CD14-positive monocyte (primary cell): ENCODE data around the gene BMERB1. TPM values are rescaled to one million over a fixed set of nuclear protein-coding genes. Genes with fewer than 3 reads are reported as not detected.

Experiments used
- DNase-seq, 3 donors: peaks; one replicate each; pipeline ENCODE4 v3.0.0-alpha.2; 2011 to 2022
- H2AFZ ChIP-seq: 2 replicates; pipeline ENCODE4 v1.6.0; 2012; ENCODE audit warnings: mild to moderate bottlenecking, low read depth, low read length, inconsistent platforms; ENCODE audit not compliant: insufficient read depth, poor library complexity, severe bottlenecking
- H3K27ac ChIP-seq, 2 donors: 1 replicate in 1 of 2; 2 replicates in 1 of 2; pipeline ENCODE4 v1.5.1; 2012 to 2013; ENCODE audit warnings: low read length in 2 of 2, control low read depth in 1 of 2, inconsistent platforms in 1 of 2, low read depth in 1 of 2, mild to moderate bottlenecking in 1 of 2
- H3K27me3 ChIP-seq, 2 donors: one replicate each; pipeline versions ENCODE4 v1.6.0 to v1.6.1; 2011 to 2013; ENCODE audit warnings: low read length in 2 of 2; ENCODE audit not compliant: control insufficient read depth in 2 of 2, insufficient read depth in 2 of 2
- H3K36me3 ChIP-seq, 2 donors: replicated peaks in 1 of 2; 1 replicate in 1 of 2; 2 replicates in 1 of 2; pipeline versions ENCODE4 v1.5.1 to v1.6.1; 2012 to 2013; ENCODE audit warnings: low read length in 2 of 2, control low read depth in 1 of 2, inconsistent platforms in 1 of 2, mild to moderate bottlenecking in 1 of 2; ENCODE audit not compliant: insufficient read depth in 2 of 2, control insufficient read depth in 1 of 2
- H3K4me1 ChIP-seq, 2 donors: 1 replicate in 1 of 2; 2 replicates in 1 of 2; pipeline versions ENCODE4 v1.5.1 to v1.6.1; 2012 to 2013; ENCODE audit warnings: low read length in 2 of 2, control low read depth in 1 of 2, inconsistent platforms in 1 of 2, mild to moderate bottlenecking in 1 of 2, moderate library complexity in 1 of 2; ENCODE audit not compliant: insufficient read depth in 2 of 2, control insufficient read depth in 1 of 2
- H3K4me2 ChIP-seq: replicated peaks from 2 replicates; pipeline ENCODE3; 2012; ENCODE audit warnings: low read length, moderate library complexity, mild to moderate bottlenecking; ENCODE audit not compliant: poor library complexity, severe bottlenecking; ENCODE audit errors: extremely low read depth
- H3K4me3 ChIP-seq, 3 experiments: fragments of 200-600 bp in 1 of 3; sonication (generic) in 1 of 3; replicated peaks in 1 of 3; 1 replicate in 2 of 3; 2 replicates in 1 of 3; pipeline ENCODE4 v1.5.1; 2011 to 2013; ENCODE audit warnings: low read length in 3 of 3, mild to moderate bottlenecking in 3 of 3, control low read depth in 2 of 3, low read depth in 2 of 3, inconsistent platforms in 1 of 3, moderate library complexity in 1 of 3
- H3K79me2 ChIP-seq: 2 replicates; pipeline ENCODE4 v1.6.0; 2012; ENCODE audit warnings: mild to moderate bottlenecking, control low read depth, inconsistent platforms, low read length, moderate library complexity; ENCODE audit not compliant: insufficient read depth
- H3K9ac ChIP-seq: 2 replicates; pipeline ENCODE4 v1.6.0; 2017; ENCODE audit warnings: low read length, mild to moderate bottlenecking; ENCODE audit not compliant: insufficient read depth, poor library complexity, severe bottlenecking
- H3K9me3 ChIP-seq, 2 donors: replicated peaks in 1 of 2; 1 replicate in 1 of 2; 2 replicates in 1 of 2; pipeline versions ENCODE4 v1.5.1 to v1.6.1; 2012 to 2013; ENCODE audit warnings: low read length in 2 of 2, control low read depth in 1 of 2; ENCODE audit not compliant: control insufficient read depth in 1 of 2, insufficient read depth in 1 of 2
- H4K20me1 ChIP-seq: 2 replicates; pipeline ENCODE4 v1.6.0; 2012; ENCODE audit warnings: mild to moderate bottlenecking, low read length, control low read depth, moderate library complexity; ENCODE audit not compliant: insufficient read depth
- H3K27ac Mint-ChIP-seq, 7 donors: one replicate each; pipeline ENCODE4 v1.8.0; 2020; ENCODE audit warnings: mild to moderate bottlenecking in 7 of 7, mixed read lengths in 7 of 7, moderate library complexity in 6 of 7, inconsistent platforms in 2 of 7
- H3K27me3 Mint-ChIP-seq, 3 donors: one replicate each; pipeline ENCODE4 v1.8.0; 2021 to 2022; ENCODE audit warnings: low read depth in 3 of 3, mild to moderate bottlenecking in 3 of 3, mixed read lengths in 3 of 3, moderate library complexity in 3 of 3, inconsistent platforms in 1 of 3
- H3K36me3 Mint-ChIP-seq, 2 donors: one replicate each; pipeline ENCODE4 v1.8.0; 2020; ENCODE audit warnings: mixed read lengths in 2 of 2, inconsistent platforms in 1 of 2, mild to moderate bottlenecking in 1 of 2
- H3K4me1 Mint-ChIP-seq: one replicate; pipeline ENCODE4 v1.8.0; 2020; ENCODE audit warnings: mild to moderate bottlenecking, mixed read lengths
- H3K4me3 Mint-ChIP-seq, 2 donors: one replicate each; pipeline ENCODE4 v1.8.0; 2020; ENCODE audit warnings: mild to moderate bottlenecking in 2 of 2, mixed read lengths in 2 of 2, moderate library complexity in 1 of 2
- H3K9me3 Mint-ChIP-seq, 7 donors: one replicate each; pipeline ENCODE4 v1.8.0; 2020 to 2022; ENCODE audit warnings: mixed read lengths in 7 of 7, mild to moderate bottlenecking in 6 of 7, moderate library complexity in 6 of 7, inconsistent platforms in 2 of 7
- WGBS: methylation state at CpG from one replicate; pipeline ENCODE4 v1.1.5; 2013; ENCODE audit warnings: missing lambda C conversion rate; ENCODE audit not compliant: insufficient coverage; 5-methylcytosine and 5-hydroxymethylcytosine counted together
- intact Hi-C, 2 donors: fragments of 100-400 bp; cut with micrococcal nuclease; formaldehyde crosslinking; loops; one replicate each; pipeline versions ENCODE4 v1.15.0 to v1.15.1; 2023
- polyA plus RNA-seq, 3 donors: library from polyadenylated mRNA; depleted of rRNA in 1 of 3; unstranded in 2 of 3; stranded (reverse) in 1 of 3; fragments of 300-500 nt in 2 of 3; fragments of >200 nt in 1 of 3; fragmentation: Illumina TruSeq in 2 of 3; gene quantifications; 1 replicate in 2 of 3; 2 replicates in 1 of 3; pipeline ENCODE4 v1.2.3, GENCODE V29; 2012 to 2021
- TF ChIP-seq, protein P1 (sequence below): fragments of 200-600 bp; IDR thresholded peaks from one replicate; pipeline ENCODE4 v1.8.0; 2022; ENCODE audit warnings: antibody characterized with exemption, mild to moderate bottlenecking

Gene BMERB1
- polyA plus RNA-seq, 3 donors, result 0.11 to 0.28 (median 0.11) TPM

DNA sequence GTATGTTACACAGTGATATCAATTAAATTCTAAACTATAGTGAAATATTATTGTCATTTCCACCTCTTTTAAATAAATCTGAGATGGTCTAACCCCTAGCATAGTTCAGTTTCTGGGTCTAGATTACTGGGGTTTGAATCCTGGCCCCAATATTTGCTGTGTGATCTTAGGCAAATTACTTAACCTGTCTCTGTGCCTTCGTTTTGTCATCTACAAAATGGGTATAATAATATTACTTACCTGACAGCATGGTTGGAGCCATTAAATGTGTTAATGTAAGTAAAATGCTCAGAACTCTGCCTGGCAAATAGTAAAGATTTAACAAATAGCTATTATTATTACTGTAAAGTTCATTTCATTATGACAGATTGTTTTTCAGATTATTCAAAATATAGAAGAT, 52.3 kb downstream of the BMERB1 start:
- Histone ChIP-seq H3K27ac (no peak overlapping the region), H2AFZ (no peak overlapping the region), H3K4me3 (no peak overlapping the region), H3K4me2 (no peak overlapping the region), H3K4me1 (peaks cover 15 to 27% of the 10 kb centered on the region in 2 donors), H3K36me3 (no peaks in the 10 kb centered on the region), H3K79me2 (no peaks in the 10 kb centered on the region), H3K9ac (no peak overlapping the region), H3K27me3 (no peaks in the 10 kb centered on the region), H3K9me3 (no peaks in the 10 kb centered on the region), H4K20me1 (no peaks in the 10 kb centered on the region)
- Mint-ChIP-seq H3K36me3 (no peaks in the 10 kb centered on the region), H3K4me3 (no peak overlapping the region), H3K4me1 (peaks cover 22% of the 10 kb centered on the region), H3K27ac (no peak overlapping the region), H3K27me3 (peaks cover 3 to 9% (median 7%) of the 10 kb centered on the region in 3 donors), H3K9me3 (peaks cover 0 to 3% (median 1%) of the 10 kb centered on the region in 7 donors)
- no CpG with 5 or more reads among the region's 1 CpG for WGBS
- no peak for DNase-seq
- TF ChIP-seq, protein P1, sequence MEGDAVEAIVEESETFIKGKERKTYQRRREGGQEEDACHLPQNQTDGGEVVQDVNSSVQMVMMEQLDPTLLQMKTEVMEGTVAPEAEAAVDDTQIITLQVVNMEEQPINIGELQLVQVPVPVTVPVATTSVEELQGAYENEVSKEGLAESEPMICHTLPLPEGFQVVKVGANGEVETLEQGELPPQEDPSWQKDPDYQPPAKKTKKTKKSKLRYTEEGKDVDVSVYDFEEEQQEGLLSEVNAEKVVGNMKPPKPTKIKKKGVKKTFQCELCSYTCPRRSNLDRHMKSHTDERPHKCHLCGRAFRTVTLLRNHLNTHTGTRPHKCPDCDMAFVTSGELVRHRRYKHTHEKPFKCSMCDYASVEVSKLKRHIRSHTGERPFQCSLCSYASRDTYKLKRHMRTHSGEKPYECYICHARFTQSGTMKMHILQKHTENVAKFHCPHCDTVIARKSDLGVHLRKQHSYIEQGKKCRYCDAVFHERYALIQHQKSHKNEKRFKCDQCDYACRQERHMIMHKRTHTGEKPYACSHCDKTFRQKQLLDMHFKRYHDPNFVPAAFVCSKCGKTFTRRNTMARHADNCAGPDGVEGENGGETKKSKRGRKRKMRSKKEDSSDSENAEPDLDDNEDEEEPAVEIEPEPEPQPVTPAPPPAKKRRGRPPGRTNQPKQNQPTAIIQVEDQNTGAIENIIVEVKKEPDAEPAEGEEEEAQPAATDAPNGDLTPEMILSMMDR, result no peak
- intact Hi-C loops, result no loop called here

DNA sequence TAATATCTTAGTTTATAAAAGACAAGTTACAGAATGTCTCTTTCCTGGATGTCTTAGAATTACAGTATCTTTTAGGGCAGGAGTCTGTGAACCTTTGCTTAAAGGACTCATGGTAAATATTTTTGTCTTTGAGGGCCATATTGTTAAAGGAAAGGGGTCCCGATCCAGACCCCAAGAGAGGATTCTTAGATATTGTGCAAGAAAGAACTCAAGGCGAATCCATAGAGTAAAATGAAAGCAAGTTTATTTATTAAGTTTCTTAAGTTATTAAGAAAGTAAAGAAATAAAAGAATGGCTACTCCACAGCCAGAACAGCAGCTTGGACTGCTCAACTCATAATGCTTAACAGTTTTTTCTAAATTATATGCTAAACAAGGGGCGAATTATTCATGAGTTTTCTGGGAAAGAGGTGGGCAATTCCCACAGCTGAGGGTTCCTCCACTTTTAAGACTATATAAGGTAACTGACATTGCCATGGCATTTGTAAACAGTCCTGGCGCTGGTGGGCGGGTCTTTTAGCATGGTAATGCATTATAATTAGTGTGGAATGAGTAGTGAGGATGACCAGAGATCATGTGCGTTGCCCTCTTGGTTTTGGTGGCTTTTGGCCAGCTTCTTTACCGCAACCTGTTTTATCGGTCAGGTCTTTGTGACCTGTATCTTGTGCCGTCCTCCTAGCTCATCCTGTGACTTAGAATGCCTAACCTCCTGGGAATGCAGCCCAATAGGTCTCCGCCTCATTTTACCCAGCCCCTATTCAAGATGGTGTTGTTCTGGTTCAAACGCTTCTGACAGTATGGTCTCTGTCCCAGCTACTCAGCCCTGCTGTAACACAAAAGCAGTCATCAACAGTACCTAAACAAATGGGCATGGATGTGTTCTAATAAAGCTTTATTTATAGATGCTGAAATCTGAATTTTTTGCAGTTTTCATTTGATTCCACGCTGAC, 53.2 kb downstream of the BMERB1 start:
- no peaks in the 10 kb centered on the region for H3K27me3 ChIP-seq
- no peak overlapping the region for H2AFZ ChIP-seq
- H3K36me3 ChIP-seq, result no peaks in the 10 kb centered on the region
- no peaks in the 10 kb centered on the region for H3K36me3 Mint-ChIP-seq
- no peak overlapping the region for H3K27ac ChIP-seq
- no peak overlapping the region for H3K9ac ChIP-seq
- DNase-seq, result no peak
- H3K9me3 ChIP-seq, result no peaks in the 10 kb centered on the region
- peaks cover 22 to 33% of the 10 kb centered on the region in 2 donors for H3K4me1 ChIP-seq
- H3K4me2 ChIP-seq, result no peak overlapping the region
- no peaks in the 10 kb centered on the region for H3K79me2 ChIP-seq
- peaks cover 0 to 4% (median 0%) of the 10 kb centered on the region in 7 donors for H3K9me3 Mint-ChIP-seq
- H3K4me1 Mint-ChIP-seq, result peaks cover 24% of the 10 kb centered on the region
- H3K27ac Mint-ChIP-seq, result no peak overlapping the region
- intact Hi-C loops, result no loop called here
- no peak overlapping the region for H3K4me3 ChIP-seq
- no peaks in the 10 kb centered on the region for H4K20me1 ChIP-seq
- WGBS, result 94% methylated on average over 3 of the region's 12 CpGs
- peaks cover 3 to 9% (median 7%) of the 10 kb centered on the region in 3 donors for H3K27me3 Mint-ChIP-seq
- TF ChIP-seq, protein P1, result no peak
- no peak overlapping the region for H3K4me3 Mint-ChIP-seq
